ENCODE data around the gene SCD.

DNA sequence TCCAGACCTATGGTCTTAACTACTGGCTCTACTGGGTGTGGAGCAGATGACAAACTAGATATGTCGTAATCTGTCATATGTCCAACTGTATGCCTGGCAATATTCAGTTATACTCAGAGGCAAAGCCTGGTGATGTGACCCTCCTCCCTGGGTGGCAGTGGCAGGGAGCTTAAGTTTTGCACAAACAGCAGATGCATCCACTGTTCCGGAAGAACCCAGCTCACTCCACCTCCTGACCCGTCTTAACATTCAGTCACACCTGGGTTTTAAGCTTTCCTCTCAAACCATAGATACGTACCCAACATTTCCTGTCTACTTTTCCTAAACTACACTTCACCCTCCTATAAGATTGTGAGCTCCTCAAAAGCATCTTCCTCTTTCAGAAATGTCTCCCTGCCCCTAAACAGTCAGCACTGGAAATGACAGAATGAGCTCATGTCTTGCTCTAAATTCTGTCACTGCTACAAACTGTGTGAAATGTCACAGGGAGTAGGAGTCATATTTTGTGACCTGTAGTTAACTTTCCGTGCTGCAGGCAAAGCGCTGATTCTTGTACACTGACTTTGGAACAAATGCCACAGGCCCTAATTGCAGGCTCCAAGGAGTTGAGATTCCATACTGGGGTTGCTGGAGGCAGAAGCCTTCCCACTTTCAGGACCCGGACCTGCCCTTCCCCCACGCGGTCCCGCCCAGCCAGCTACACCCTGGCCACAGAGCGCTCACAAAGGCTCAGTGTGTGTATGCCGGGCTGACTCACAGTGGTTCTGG lies 23.9 kb downstream of the SCD start:
- TF ChIP-seq, protein P1, sequence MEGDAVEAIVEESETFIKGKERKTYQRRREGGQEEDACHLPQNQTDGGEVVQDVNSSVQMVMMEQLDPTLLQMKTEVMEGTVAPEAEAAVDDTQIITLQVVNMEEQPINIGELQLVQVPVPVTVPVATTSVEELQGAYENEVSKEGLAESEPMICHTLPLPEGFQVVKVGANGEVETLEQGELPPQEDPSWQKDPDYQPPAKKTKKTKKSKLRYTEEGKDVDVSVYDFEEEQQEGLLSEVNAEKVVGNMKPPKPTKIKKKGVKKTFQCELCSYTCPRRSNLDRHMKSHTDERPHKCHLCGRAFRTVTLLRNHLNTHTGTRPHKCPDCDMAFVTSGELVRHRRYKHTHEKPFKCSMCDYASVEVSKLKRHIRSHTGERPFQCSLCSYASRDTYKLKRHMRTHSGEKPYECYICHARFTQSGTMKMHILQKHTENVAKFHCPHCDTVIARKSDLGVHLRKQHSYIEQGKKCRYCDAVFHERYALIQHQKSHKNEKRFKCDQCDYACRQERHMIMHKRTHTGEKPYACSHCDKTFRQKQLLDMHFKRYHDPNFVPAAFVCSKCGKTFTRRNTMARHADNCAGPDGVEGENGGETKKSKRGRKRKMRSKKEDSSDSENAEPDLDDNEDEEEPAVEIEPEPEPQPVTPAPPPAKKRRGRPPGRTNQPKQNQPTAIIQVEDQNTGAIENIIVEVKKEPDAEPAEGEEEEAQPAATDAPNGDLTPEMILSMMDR (IDR thresholded peaks at IDR 0.05 in 2 of 3, conservative IDR thresholded peaks at IDR 0.05 in 1 of 3; ENCODE audit: borderline replicate concordance in 1 of 3, insufficient read depth in 1 of 3, low read depth in 2 of 3, low read length in 2 of 3), result no peak
- TF ChIP-seq EZH2phosphoT487 (IDR thresholded peaks at IDR 0.05; ENCODE audit: borderline replicate concordance) (no peak), ZNF274 (IDR thresholded peaks at IDR 0.05; ENCODE audit: low read depth, low read length) (no peak), EZH2 (IDR thresholded peaks at IDR 0.05) (no peak), POLR2A (IDR thresholded peaks at IDR 0.05; ENCODE audit: borderline replicate concordance, extremely low read depth, insufficient read depth, insufficient read length) (peak; percentile 11), POLR2AphosphoS5 (IDR thresholded peaks at IDR 0.05; ENCODE audit: low read depth, low read length) (peak; percentile 92), RAD21 (IDR thresholded peaks at IDR 0.05; ENCODE audit: low read depth) (no peak), FOSL1 (IDR thresholded peaks at IDR 0.05; ENCODE audit: low read depth) (no peak)
- TF ChIP-seq, protein P2, sequence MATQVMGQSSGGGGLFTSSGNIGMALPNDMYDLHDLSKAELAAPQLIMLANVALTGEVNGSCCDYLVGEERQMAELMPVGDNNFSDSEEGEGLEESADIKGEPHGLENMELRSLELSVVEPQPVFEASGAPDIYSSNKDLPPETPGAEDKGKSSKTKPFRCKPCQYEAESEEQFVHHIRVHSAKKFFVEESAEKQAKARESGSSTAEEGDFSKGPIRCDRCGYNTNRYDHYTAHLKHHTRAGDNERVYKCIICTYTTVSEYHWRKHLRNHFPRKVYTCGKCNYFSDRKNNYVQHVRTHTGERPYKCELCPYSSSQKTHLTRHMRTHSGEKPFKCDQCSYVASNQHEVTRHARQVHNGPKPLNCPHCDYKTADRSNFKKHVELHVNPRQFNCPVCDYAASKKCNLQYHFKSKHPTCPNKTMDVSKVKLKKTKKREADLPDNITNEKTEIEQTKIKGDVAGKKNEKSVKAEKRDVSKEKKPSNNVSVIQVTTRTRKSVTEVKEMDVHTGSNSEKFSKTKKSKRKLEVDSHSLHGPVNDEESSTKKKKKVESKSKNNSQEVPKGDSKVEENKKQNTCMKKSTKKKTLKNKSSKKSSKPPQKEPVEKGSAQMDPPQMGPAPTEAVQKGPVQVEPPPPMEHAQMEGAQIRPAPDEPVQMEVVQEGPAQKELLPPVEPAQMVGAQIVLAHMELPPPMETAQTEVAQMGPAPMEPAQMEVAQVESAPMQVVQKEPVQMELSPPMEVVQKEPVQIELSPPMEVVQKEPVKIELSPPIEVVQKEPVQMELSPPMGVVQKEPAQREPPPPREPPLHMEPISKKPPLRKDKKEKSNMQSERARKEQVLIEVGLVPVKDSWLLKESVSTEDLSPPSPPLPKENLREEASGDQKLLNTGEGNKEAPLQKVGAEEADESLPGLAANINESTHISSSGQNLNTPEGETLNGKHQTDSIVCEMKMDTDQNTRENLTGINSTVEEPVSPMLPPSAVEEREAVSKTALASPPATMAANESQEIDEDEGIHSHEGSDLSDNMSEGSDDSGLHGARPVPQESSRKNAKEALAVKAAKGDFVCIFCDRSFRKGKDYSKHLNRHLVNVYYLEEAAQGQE (IDR thresholded peaks at IDR 0.05; ENCODE audit: low read depth), result no peak
- TF ChIP-seq, protein P3, sequence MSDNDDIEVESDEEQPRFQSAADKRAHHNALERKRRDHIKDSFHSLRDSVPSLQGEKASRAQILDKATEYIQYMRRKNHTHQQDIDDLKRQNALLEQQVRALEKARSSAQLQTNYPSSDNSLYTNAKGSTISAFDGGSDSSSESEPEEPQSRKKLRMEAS (IDR thresholded peaks at IDR 0.05), result no peak
